Small intestine (tissue), 7 donors: ENCODE results near the gene RPL23. TPM values are rescaled to one million over a fixed set of nuclear protein-coding genes. Genes with fewer than 3 reads are reported as not detected.
A peak's percentile ranks its signal among the peaks of the same experiment; 100 is the strongest.

Experiments
- DNase-seq, 2 donors: peaks; one replicate each; pipeline versions ENCODE4 v3.0.0 to v3.0.0-alpha.2; 2013
- FAIRE-seq: peaks from 2 replicates; lab custom pipeline; 2012; peaks lifted over from hg19 to GRCh38; lab: Jason Lieb, UNC
- H3K27ac ChIP-seq, 3 donors: one replicate each; pipeline ENCODE4 v1.5.1; 2013; ENCODE audit warnings: low read length in 2 of 3, mild to moderate bottlenecking in 2 of 3, control low read depth in 1 of 3, inconsistent platforms in 1 of 3, low read depth in 1 of 3, moderate library complexity in 1 of 3
- H3K27me3 ChIP-seq, 3 donors: one replicate each; pipeline ENCODE4 v1.6.1; 2013; ENCODE audit warnings: low read length in 3 of 3, inconsistent platforms in 1 of 3; ENCODE audit not compliant: control insufficient read depth in 3 of 3, insufficient read depth in 3 of 3
- H3K36me3 ChIP-seq, 3 donors: one replicate each; pipeline ENCODE4 v1.6.1; 2013; ENCODE audit warnings: low read length in 3 of 3, inconsistent platforms in 1 of 3, low read depth in 1 of 3, mild to moderate bottlenecking in 1 of 3, moderate library complexity in 1 of 3; ENCODE audit not compliant: control insufficient read depth in 3 of 3, insufficient read depth in 2 of 3
- H3K4me1 ChIP-seq, 3 donors: one replicate each; pipeline ENCODE4 v1.6.1; 2013; ENCODE audit warnings: low read length in 2 of 3, inconsistent platforms in 1 of 3, low read depth in 1 of 3, mild to moderate bottlenecking in 1 of 3, moderate library complexity in 1 of 3; ENCODE audit not compliant: control insufficient read depth in 3 of 3, insufficient read depth in 2 of 3
- H3K4me3 ChIP-seq, 3 donors: one replicate each; pipeline ENCODE4 v1.5.1; 2013; ENCODE audit warnings: low read length in 3 of 3, control low read depth in 1 of 3, inconsistent platforms in 1 of 3, low read depth in 1 of 3, mild to moderate bottlenecking in 1 of 3, moderate library complexity in 1 of 3
- H3K9me3 ChIP-seq, 2 donors: one replicate each; pipeline ENCODE4 v1.6.1; 2013; ENCODE audit warnings: low read depth in 1 of 2, low read length in 1 of 2; ENCODE audit not compliant: control insufficient read depth in 2 of 2, insufficient read depth in 1 of 2
- WGBS, 3 donors: extraction: QIAGEN DNeasy Blood & Tissue Kit; methylation state at CpG; one replicate each; pipeline ENCODE4 v1.1.7; 2013; 5-methylcytosine and 5-hydroxymethylcytosine counted together
- polyA plus RNA-seq, 4 donors: library from polyadenylated mRNA; stranded (reverse) in 3 of 4; unstranded in 1 of 4; fragments of 200-250 nt in 3 of 4; fragments of 120-200 nt in 1 of 4; gene quantifications; one replicate each; pipeline versions ENCODE4 v1.2.1 to v1.2.3, GENCODE V29; 2013
- donor health status: healthy with polysubstance abuse.
- donor health status: control.
- donor health status: control.
- donor health status: Bipolar disorder and iron deficiency.
- donor health status: healthy.

RPL23 gene
- polyA plus RNA-seq, 4 donors, result 1,251 to 3,207 (median 2,577) TPM

- H3K27ac ChIP-seq, result peak overlapping the region; percentile 91 to 92 (median 91)
- no peaks in the 10 kb centered on the region for H3K27me3 ChIP-seq
- 28 to 53% (median 35%) methylated on average over 12 of the region's 12 CpGs for WGBS, 3 donors
- peaks cover 6 to 99% (median 8%) of the 10 kb centered on the region in 3 donors for H3K36me3 ChIP-seq
- no peaks in the 10 kb centered on the region for H3K9me3 ChIP-seq
- FAIRE-seq (no peak), DNase-seq (peak in 1 of 2 donors; percentile 74)
- no peak overlapping the region for H3K4me3 ChIP-seq
- H3K4me1 ChIP-seq, result peaks cover 9 to 49% (median 31%) of the 10 kb centered on the region in 3 donors
Observed at GRCh38 chr17:38897671-38898290, 44.3 kb upstream of the RPL23 start.

GRCh38 chr17:38897176-38897575 lies 43.7 kb upstream of the RPL23 start:
- H3K27ac ChIP-seq, result peak overlapping the region; percentile 91 to 92 (median 91)
- peaks cover 10 to 99% (median 11%) of the 10 kb centered on the region in 3 donors for H3K36me3 ChIP-seq
- no peak overlapping the region for H3K4me3 ChIP-seq
- FAIRE-seq (no peak), DNase-seq (peak; percentile 66 to 78)
- H3K4me1 ChIP-seq, result peaks cover 12 to 49% (median 31%) of the 10 kb centered on the region in 3 donors
- H3K27me3 ChIP-seq, result no peaks in the 10 kb centered on the region
- H3K9me3 ChIP-seq, result no peaks in the 10 kb centered on the region
- WGBS, 3 donors, result 22 to 35% (median 33%) methylated on average over 6 of the region's 6 CpGs

GRCh38 chr17:38896346-38896954 lies 42.9 kb upstream of the RPL23 start:
- H3K4me1 ChIP-seq, result peaks cover 11 to 48% (median 31%) of the 10 kb centered on the region in 3 donors
- 67 to 78% (median 77%) methylated on average over 13 of the region's 13 CpGs for WGBS, 3 donors
- peak overlapping the region; percentile 91 to 92 (median 91) for H3K27ac ChIP-seq
- FAIRE-seq (no peak), DNase-seq (no peak)
- H3K27me3 ChIP-seq, result no peaks in the 10 kb centered on the region
- H3K9me3 ChIP-seq, result no peaks in the 10 kb centered on the region
- peaks cover 10 to 99% (median 13%) of the 10 kb centered on the region in 3 donors for H3K36me3 ChIP-seq
- no peak overlapping the region for H3K4me3 ChIP-seq

GRCh38 chr17:38894276-38894675 lies 40.8 kb upstream of the RPL23 start:
- peaks cover 12 to 97% (median 23%) of the 10 kb centered on the region in 3 donors for H3K36me3 ChIP-seq

GRCh38 chr17:38893607-38894006 lies 40.1 kb upstream of the RPL23 start:
- no peaks in the 10 kb centered on the region for H3K9me3 ChIP-seq
- FAIRE-seq (no peak), DNase-seq (no peak)
- peaks cover 6 to 97% (median 25%) of the 10 kb centered on the region in 3 donors for H3K36me3 ChIP-seq
- 36 to 52% (median 49%) methylated on average over 5 to 6 of the region's 6 CpGs for WGBS, 3 donors
- H3K4me3 ChIP-seq, result no peak overlapping the region
- H3K27me3 ChIP-seq, result no peaks in the 10 kb centered on the region
- H3K4me1 ChIP-seq, result peaks cover 7 to 36% (median 27%) of the 10 kb centered on the region in 3 donors
- H3K27ac ChIP-seq, result peak overlapping the region in 2 of 3 donors; percentile 52 to 69

More at GRCh38 chr17:38894276-38894675, 40.8 kb upstream of the RPL23 start:
- FAIRE-seq (no peak), DNase-seq (no peak)
- peaks cover 9 to 43% (median 32%) of the 10 kb centered on the region in 3 donors for H3K4me1 ChIP-seq
- no peaks in the 10 kb centered on the region for H3K9me3 ChIP-seq
- WGBS, 3 donors, result 37 to 48% (median 45%) methylated on average over 7 of the region's 7 CpGs
- H3K4me3 ChIP-seq, result no peak overlapping the region
- H3K27me3 ChIP-seq, result no peaks in the 10 kb centered on the region
- H3K27ac ChIP-seq, result peak overlapping the region in 2 of 3 donors; percentile 52 to 69

- no peaks in the 10 kb centered on the region for H3K27me3 ChIP-seq
- 65 to 76% (median 75%) methylated on average over 5 of the region's 5 CpGs for WGBS, 3 donors
- peak overlapping the region in 1 of 3 donors; percentile 69 for H3K27ac ChIP-seq
- DNase-seq (no peak), FAIRE-seq (no peak)
- peaks cover 6 to 97% (median 25%) of the 10 kb centered on the region in 3 donors for H3K36me3 ChIP-seq
- H3K4me3 ChIP-seq, result no peak overlapping the region
- H3K4me1 ChIP-seq, result peaks cover 7 to 31% (median 27%) of the 10 kb centered on the region in 3 donors
- H3K9me3 ChIP-seq, result no peaks in the 10 kb centered on the region
Observed at GRCh38 chr17:38893113-38893512, 39.6 kb upstream of the RPL23 start.

GRCh38 chr17:38892620-38893019 lies 39.1 kb upstream of the RPL23 start:
- peaks cover 6 to 97% (median 28%) of the 10 kb centered on the region in 3 donors for H3K36me3 ChIP-seq
- H3K4me3 ChIP-seq, result no peak overlapping the region
- H3K27ac ChIP-seq, result peak overlapping the region in 2 of 3 donors; percentile 20 to 69
- peaks cover 7 to 27% (median 25%) of the 10 kb centered on the region in 3 donors for H3K4me1 ChIP-seq
- no peak for DNase-seq
- H3K27me3 ChIP-seq, result no peaks in the 10 kb centered on the region
- FAIRE-seq, result no peak
- 81 to 88% (median 85%) methylated on average over 13 of the region's 13 CpGs for WGBS, 3 donors
- H3K9me3 ChIP-seq, result no peaks in the 10 kb centered on the region

GRCh38 chr17:38892083-38892482 lies 38.6 kb upstream of the RPL23 start:
- Histone ChIP-seq H3K9me3 (no peaks in the 10 kb centered on the region), H3K27me3 (no peaks in the 10 kb centered on the region), H3K36me3 (peaks cover 9 to 97% (median 30%) of the 10 kb centered on the region in 3 donors), H3K4me1 (peaks cover 7 to 27% (median 20%) of the 10 kb centered on the region in 3 donors), H3K27ac (peak overlapping the region in 2 of 3 donors; percentile 20 to 69), H3K4me3 (no peak overlapping the region)
- DNase-seq (no peak), FAIRE-seq (no peak)
- 74 to 89% (median 76%) methylated on average over 4 of the region's 4 CpGs for WGBS, 3 donors
